Prostate gland (tissue), 2 donors: ENCODE data around the gene PMM2. TPM values are rescaled to one million over a fixed set of nuclear protein-coding genes. Genes with fewer than 3 reads are reported as not detected.
"Not testable (repeated sequence)": the region's sequence is repeated elsewhere in the genome, so short reads cannot be mapped to it uniquely, and the experiment has no call there.

Experiments used
- DNase-seq: peaks from one replicate; pipeline ENCODE4 v3.0.0-alpha.2; 2019; ENCODE audit warnings: low spot score
- H3K27ac ChIP-seq, 2 donors: fragments of 200-600 bp; sonication (generic); 2 replicates each; pipeline ENCODE4 v1.5.1; 2017 to 2019
- H3K27me3 ChIP-seq: fragments of 200-600 bp; sonication (generic); replicated peaks from 2 replicates; pipeline ENCODE4 v1.5.1; 2019; ENCODE audit not compliant: insufficient read depth
- H3K36me3 ChIP-seq, 2 donors: fragments of 200-600 bp; sonication (generic); 1 replicate in 1 of 2; 2 replicates in 1 of 2; pipeline versions ENCODE4 v1.5.1 to v1.8.1; 2017 to 2019
- H3K4me1 ChIP-seq: fragments of 200-600 bp; sonication (generic); replicated peaks from 2 replicates; pipeline ENCODE4 v1.5.1; 2019
- H3K4me3 ChIP-seq, 2 donors: fragments of 200-600 bp; sonication (generic); 2 replicates each; pipeline ENCODE4 v1.5.1; 2017 to 2019
- H3K9me3 ChIP-seq: fragments of 200-600 bp; sonication (generic); 2 replicates; pipeline ENCODE4 v1.5.1; 2017
- POLR2A ChIP-seq: fragments of 450-650 bp; IDR thresholded peaks from one replicate; pipeline ENCODE4 v1.6.1; 2016; ENCODE audit warnings: antibody characterized with exemption, mild to moderate bottlenecking
- POLR2AphosphoS5 ChIP-seq: sonication (generic); formaldehyde crosslinking; IDR thresholded peaks from one replicate; pipeline ENCODE4 v1.6.1; 2017; ENCODE audit warnings: antibody characterized with exemption
- WGBS: methylation state at CpG from one replicate; pipeline ENCODE4 v1.1.5; 2018; 5-methylcytosine and 5-hydroxymethylcytosine counted together
- intact Hi-C: fragments of 100-400 bp; cut with DNase I; formaldehyde crosslinking; loops from one replicate; pipeline ENCODE4 v1.14.2; 2022
- total RNA-seq, 2 donors: library from RNA; depleted of rRNA; stranded (reverse); fragments of >200 nt; gene quantifications; one replicate each; pipeline ENCODE4 v1.1.0, GENCODE V29; 2016
- TF ChIP-seq, protein P1 (sequence below), 4 experiments: fragments of 200-600 bp in 2 of 4; fragments of 450-650 bp in 2 of 4; sonication (generic) in 2 of 4; IDR thresholded peaks; 1 replicate in 3 of 4; 2 replicates in 1 of 4; pipeline ENCODE4 v1.5.1; 2016 to 2019; ENCODE audit warnings: antibody characterized with exemption in 4 of 4, mild to moderate bottlenecking in 2 of 4, moderate library complexity in 2 of 4

PMM2 gene
- 10 to 100 TPM; 30.6 to 39.2 TPM for total RNA-seq

DNA sequence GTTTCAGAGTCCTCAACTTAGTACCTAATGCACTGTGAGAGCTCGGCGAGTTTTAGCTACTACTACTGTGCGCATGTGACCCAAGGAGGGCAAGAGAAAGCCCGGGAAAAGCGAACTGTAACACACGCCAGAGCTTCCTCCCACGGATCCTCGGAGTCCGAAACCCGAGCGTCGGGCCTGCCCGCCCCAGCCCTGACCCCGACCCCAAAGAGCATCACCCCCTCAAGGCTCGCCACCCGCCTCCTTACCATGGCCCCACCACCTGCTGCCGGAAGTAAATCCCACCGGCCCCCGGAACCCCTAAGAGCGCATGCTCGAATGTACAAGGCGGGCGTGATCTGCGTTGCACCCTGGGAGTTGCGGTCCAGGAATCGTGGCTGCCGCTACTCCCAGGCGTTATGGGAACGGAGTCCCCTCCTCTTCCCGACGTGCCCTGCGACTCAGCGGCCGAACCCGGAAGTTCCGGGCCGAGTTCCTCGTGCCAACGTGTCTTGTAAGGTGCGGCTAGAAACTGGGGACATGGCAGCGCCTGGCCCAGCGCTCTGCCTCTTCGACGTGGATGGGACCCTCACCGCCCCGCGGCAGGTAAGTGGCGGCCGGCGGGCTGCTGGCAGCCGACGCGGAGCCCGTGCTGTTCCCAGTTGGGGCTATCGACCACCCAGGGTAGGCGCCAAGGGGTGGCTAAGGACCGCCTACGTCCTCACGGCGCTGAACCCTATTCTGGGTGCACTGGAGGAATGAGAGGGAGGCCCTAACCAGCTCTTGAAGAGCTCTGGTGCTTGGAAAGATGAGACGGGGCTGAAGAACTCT lies at the start of gene PMM2, which contains the start of gene TMEM186:
Gene PMM2, plus strand, starts transcription at position 476 of the 810 bp plus-strand sequence. Its CDS starts 44 bp downstream, at position 520.
Gene TMEM186, minus strand, starts transcription at position 276 of the 810 bp plus-strand sequence. Its CDS starts 25 bp downstream, at position 251.
- under 1% methylated on average over 61 of the region's 61 CpGs for WGBS
- Histone ChIP-seq H3K27ac (peak within 1 kb of the TSS; percentile 66 to 72), H3K4me3 (peak within 1 kb of the TSS; percentile 80 to 86), H3K4me1 (peaks cover 10% of the 10 kb centered on the region), H3K36me3 (no peaks in the 10 kb centered on the region), H3K9me3 (no peaks in the 10 kb centered on the region), H3K27me3 (no peaks in the 10 kb centered on the region)
- DNase-seq, result peak; percentile 98
- TF ChIP-seq, protein P1, sequence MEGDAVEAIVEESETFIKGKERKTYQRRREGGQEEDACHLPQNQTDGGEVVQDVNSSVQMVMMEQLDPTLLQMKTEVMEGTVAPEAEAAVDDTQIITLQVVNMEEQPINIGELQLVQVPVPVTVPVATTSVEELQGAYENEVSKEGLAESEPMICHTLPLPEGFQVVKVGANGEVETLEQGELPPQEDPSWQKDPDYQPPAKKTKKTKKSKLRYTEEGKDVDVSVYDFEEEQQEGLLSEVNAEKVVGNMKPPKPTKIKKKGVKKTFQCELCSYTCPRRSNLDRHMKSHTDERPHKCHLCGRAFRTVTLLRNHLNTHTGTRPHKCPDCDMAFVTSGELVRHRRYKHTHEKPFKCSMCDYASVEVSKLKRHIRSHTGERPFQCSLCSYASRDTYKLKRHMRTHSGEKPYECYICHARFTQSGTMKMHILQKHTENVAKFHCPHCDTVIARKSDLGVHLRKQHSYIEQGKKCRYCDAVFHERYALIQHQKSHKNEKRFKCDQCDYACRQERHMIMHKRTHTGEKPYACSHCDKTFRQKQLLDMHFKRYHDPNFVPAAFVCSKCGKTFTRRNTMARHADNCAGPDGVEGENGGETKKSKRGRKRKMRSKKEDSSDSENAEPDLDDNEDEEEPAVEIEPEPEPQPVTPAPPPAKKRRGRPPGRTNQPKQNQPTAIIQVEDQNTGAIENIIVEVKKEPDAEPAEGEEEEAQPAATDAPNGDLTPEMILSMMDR (IDR thresholded peaks at IDR 0.05), result peak in 2 of 4 experiments; percentile 27 to 37
- TF ChIP-seq POLR2A (peak; percentile 54), POLR2AphosphoS5 (peak; percentile 99)
- intact Hi-C loops, result loop anchor here (5.0 to 10.0 kb wide), 2 partner anchors 70 to 157 kb away; partner anchors contain the start of gene CARHSP1

DNA sequence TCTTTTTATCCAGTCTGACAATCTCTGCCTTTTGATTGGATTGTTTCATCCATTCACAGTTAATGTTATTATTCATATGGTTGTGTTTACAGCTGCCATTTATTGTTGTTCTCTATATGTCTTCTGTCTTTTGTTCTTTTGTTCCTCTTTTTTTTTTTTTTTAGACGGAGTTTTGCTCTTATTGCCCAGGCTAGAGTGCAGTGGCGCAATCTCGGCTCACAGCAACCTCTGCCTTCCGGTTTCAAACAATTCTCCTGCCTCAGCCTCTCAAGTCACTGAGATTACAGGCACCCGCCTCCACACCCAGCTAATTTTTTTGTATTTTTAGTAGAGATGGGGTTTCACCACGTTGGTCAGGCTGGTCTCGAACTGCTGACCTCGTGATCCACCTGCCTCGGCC lies 48.7 kb upstream of the PMM2 start:
- intact Hi-C loops, H3K27ac ChIP-seq, H3K4me1 ChIP-seq, H3K4me3 ChIP-seq, DNase-seq, H3K27me3 ChIP-seq, H3K36me3 ChIP-seq, H3K9me3 ChIP-seq: not testable (repeated sequence)
- WGBS, result 93% methylated on average over 9 of the region's 9 CpGs

DNA sequence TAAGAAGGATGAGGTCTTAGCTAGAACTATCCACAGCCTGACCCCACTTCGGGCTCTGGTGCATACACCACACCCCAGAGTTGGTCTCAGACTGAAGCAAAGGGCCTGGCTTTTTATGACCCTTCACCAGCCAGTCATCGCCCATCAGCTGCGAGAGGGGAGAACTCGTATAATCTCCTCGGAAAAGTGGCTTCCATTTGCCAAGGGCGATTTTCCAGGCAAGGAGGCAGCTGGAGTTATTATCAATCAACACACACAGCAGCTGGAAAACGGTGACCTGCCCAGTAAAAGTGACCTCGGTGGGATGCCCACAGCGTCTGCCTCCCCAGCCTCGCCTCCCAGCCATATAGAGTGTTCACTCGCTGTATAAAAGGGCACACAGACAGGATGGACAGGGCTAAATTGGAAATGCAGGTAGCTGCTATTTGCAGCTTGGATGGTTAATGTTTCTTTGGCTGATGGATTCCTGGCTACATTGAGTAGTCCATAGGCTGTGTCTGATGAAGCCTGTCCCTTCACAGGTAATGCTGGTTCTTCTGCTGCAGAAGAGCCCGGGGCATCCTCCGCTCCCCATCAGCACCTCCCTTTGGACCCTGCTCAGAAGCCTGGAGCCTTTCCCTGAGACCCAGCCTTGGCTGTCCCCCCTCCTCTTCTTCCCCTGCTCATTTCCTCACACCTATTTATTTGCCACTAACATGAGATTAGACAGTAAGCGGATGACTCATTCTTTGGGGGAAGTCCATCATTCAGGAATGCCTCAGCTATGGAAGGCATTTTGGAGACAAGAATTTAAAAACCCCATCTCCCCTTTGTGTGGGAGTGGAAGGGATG lies 45.9 kb upstream of the PMM2 start:
- 75% methylated on average over 14 of the region's 14 CpGs for WGBS
- Histone ChIP-seq H3K4me3 (no peak overlapping the region), H3K27me3 (no peaks in the 10 kb centered on the region), H3K4me1 (no peaks in the 10 kb centered on the region), H3K36me3 (no peaks in the 10 kb centered on the region), H3K27ac (no peak overlapping the region), H3K9me3 (no peaks in the 10 kb centered on the region)
- intact Hi-C loops, result no loop called here
- no peak for DNase-seq
- TF ChIP-seq POLR2A (no peak), POLR2AphosphoS5 (no peak)
- TF ChIP-seq, protein P1 (IDR thresholded peaks at IDR 0.05), result no peak

DNA sequence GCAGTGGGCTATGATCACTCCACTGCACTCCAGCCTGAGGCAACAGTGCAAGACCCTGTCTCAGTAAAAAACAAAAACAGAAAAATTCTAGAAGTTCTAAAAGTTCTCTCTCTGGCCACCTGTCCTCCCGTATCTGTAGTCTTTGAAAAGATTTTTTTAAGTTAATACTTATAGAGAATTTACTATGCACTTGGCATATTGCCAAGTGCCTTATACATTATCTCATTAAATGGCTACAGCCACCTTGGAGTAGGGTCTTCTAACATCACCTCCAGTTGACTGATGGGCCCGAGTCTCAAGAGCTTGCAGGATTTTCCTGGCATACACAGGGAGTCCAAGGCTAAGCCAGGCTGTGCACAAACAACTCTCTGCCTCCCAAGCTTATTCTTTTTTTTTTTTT lies 44.9 kb upstream of the PMM2 start:
- H3K27ac ChIP-seq, result no peak overlapping the region
- no peak for DNase-seq
- TF ChIP-seq, protein P1 (IDR thresholded peaks at IDR 0.05), result no peak
- no peak for TF ChIP-seq POLR2AphosphoS5
- TF ChIP-seq POLR2A, result no peak
- H3K4me1 ChIP-seq, result no peaks in the 10 kb centered on the region
- no peaks in the 10 kb centered on the region for H3K27me3 ChIP-seq
- no peaks in the 10 kb centered on the region for H3K36me3 ChIP-seq
- WGBS, result 39% methylated on average over 2 of the region's 2 CpGs
- no peaks in the 10 kb centered on the region for H3K9me3 ChIP-seq
- no peak overlapping the region for H3K4me3 ChIP-seq
- intact Hi-C loops, result no loop called here

DNA sequence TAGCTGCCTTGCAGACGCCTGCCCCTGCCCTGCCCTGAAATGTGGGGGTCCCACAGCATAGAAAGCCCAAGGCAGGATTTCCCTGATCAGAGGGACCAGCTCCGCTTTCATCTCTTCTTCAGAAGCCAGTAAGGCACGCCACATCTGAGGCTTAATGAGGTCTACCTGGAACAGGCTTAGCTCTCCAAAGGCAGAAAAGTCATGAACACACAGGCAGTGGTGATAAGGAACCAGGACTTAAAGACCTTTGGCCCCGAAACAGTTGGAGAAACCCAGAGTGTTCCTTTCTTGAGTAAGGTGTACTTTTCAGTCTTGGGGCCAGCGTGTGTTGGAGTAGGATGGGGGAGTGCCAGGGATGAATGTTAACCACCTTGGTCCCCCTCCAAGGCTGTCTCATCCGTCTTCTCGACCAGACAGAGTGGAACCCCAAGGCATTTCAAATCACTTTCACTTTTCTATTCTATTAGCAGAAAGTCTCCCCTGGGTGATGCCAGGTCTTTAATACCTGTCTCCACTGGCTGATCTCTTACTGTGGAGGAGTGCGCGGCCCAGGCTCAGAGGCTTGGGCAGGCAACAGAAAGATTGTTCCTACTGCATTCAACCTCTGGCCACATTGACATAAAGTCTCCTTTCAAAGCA lies 44.1 kb upstream of the PMM2 start:
- 75% methylated on average over 9 of the region's 9 CpGs for WGBS

More for the DNA sequence above, 44.1 kb upstream of the PMM2 start:
- H3K4me1 ChIP-seq, result no peaks in the 10 kb centered on the region
- H3K27me3 ChIP-seq, result no peaks in the 10 kb centered on the region
- intact Hi-C loops, result no loop called here
- H3K4me3 ChIP-seq, result no peak overlapping the region
- H3K36me3 ChIP-seq, result no peaks in the 10 kb centered on the region
- no peak for DNase-seq
- H3K27ac ChIP-seq, result no peak overlapping the region
- TF ChIP-seq, protein P1 (IDR thresholded peaks at IDR 0.05), result no peak
- TF ChIP-seq POLR2A, result no peak
- TF ChIP-seq POLR2AphosphoS5, result no peak
- no peaks in the 10 kb centered on the region for H3K9me3 ChIP-seq
